HCT116 (cell line): ENCODE measurements around the gene RANGAP1. TPM values are rescaled to one million over a fixed set of nuclear protein-coding genes. Genes with fewer than 3 reads are reported as not detected.

Experiments used
- ATAC-seq: fragments of 200-7000 bp; cut with Tn5 transposase; 2 replicates; pipeline ENCODE4 v1.9.1; 2020; ENCODE audit warnings: mild to moderate bottlenecking, moderate library complexity
- BruUV-seq: library from RNA; stranded (reverse); fragments of 400-500 nt; replicated peaks from 2 replicates; lab custom pipeline; 2021; lab: Mats Ljungman, UMichigan
- CTCF ChIA-PET: fragments of 300-600 bp; sonication (Branson Sonifier 250); formaldehyde crosslinking; loops from one replicate; lab custom pipeline; 2021; ENCODE audit warnings: antibody characterized with exemption; lab: Charles Lee
- POLR2A ChIA-PET: fragments of 300-600, 350-600 bp; sonication (Branson Sonifier 250); formaldehyde crosslinking; loops from one replicate; lab custom pipeline; 2021; ENCODE audit warnings: antibody characterized with exemption; lab: Charles Lee
- RAD21 ChIA-PET, 2 experiments: fragments of 300-600 bp; sonication (Branson Sonifier 250); formaldehyde crosslinking; loops; one replicate each; lab custom pipeline; 2023; ENCODE audit warnings: low total read pairs in 2 of 2; ENCODE audit not compliant: uncharacterized antibody in 2 of 2, unreplicated experiment in 2 of 2, low non-redundant PET in 1 of 2; lab: Charles Lee
- DNase-seq: peaks from one replicate; pipeline ENCODE4 v3.0.0-alpha.2; 2010; ENCODE audit warnings: low read depth, low spot score
- H2AFZ ChIP-seq: fragments of 200-600 bp; shearing (Covaris generic), sonication (generic); 2 replicates; pipeline ENCODE4 v1.6.1; 2017; ENCODE audit warnings: low read depth, mixed run types, mixed read lengths, antibody characterized with exemption, low read length; ENCODE audit not compliant: poor library complexity, severe bottlenecking
- H3K27ac ChIP-seq: 2 replicates; pipeline ENCODE4 v1.5.1; 2012; ENCODE audit warnings: low read depth, low read length
- H3K27me3 ChIP-seq: fragments of 200-600 bp; sonication (generic); 2 replicates; pipeline ENCODE4 v1.6.1; 2016; ENCODE audit warnings: mixed run types, low read length, mixed read lengths; ENCODE audit not compliant: insufficient read depth
- H3K36me3 ChIP-seq, 2 experiments: fragments of 200-500 bp in 1 of 2; fragments of 200-600 bp in 1 of 2; sonication (Bioruptor generic) in 1 of 2; sonication (generic) in 1 of 2; 2 replicates each; pipeline versions ENCODE4 v1.5.1 to v1.6.1; 2014 to 2016; ENCODE audit warnings: low read length in 2 of 2, inconsistent platforms in 1 of 2, mixed read lengths in 1 of 2, mixed run types in 1 of 2; ENCODE audit not compliant: insufficient read depth in 2 of 2, control insufficient read depth in 1 of 2
- H3K4me1 ChIP-seq, 2 experiments: fragments of 200-600 bp in 1 of 2; sonication (generic) in 1 of 2; 2 replicates each; pipeline versions ENCODE4 v1.5.1 to v1.6.1; 2012 to 2017; ENCODE audit warnings: low read length in 2 of 2, inconsistent platforms in 1 of 2, mild to moderate bottlenecking in 1 of 2, mixed read lengths in 1 of 2, mixed run types in 1 of 2, moderate library complexity in 1 of 2; ENCODE audit not compliant: insufficient read depth in 2 of 2, control insufficient read depth in 1 of 2
- H3K4me2 ChIP-seq: fragments of 200-600 bp; sonication (generic); 2 replicates; pipeline ENCODE4 v1.6.1; 2017; ENCODE audit warnings: mixed run types, low read length, mixed read lengths
- H3K4me3 ChIP-seq, 2 experiments: fragments of 200-600 bp in 1 of 2; sonication (generic) in 1 of 2; replicated peaks in 1 of 2; 2 replicates each; pipeline ENCODE4 v1.5.1; 2011 to 2016; ENCODE audit warnings: low read length in 2 of 2, control low read depth in 1 of 2, low read depth in 1 of 2, mild to moderate bottlenecking in 1 of 2, mixed read lengths in 1 of 2, mixed run types in 1 of 2
- H3K79me2 ChIP-seq: fragments of 200-600 bp; sonication (generic); 2 replicates; pipeline ENCODE4 v1.6.1; 2017; ENCODE audit warnings: mild to moderate bottlenecking, mixed run types, low read length, moderate library complexity, mixed read lengths; ENCODE audit not compliant: insufficient read depth
- H3K9ac ChIP-seq: fragments of 200-600 bp; sonication (generic); 2 replicates; pipeline ENCODE4 v1.6.1; 2016; ENCODE audit warnings: low read length, mixed read lengths
- H3K9me2 ChIP-seq: fragments of 200-600 bp; sonication (generic), shearing (Covaris generic); 2 replicates; pipeline ENCODE4 v1.6.1; 2017; ENCODE audit warnings: mixed run types, mild to moderate bottlenecking, moderate library complexity; ENCODE audit not compliant: insufficient read depth
- H3K9me3 ChIP-seq, 2 experiments: fragments of 200-500 bp in 1 of 2; fragments of 200-600 bp in 1 of 2; sonication (Bioruptor generic) in 1 of 2; sonication (generic) in 1 of 2; 2 replicates each; pipeline ENCODE4 v1.6.1; 2014 to 2017; ENCODE audit warnings: low read length in 2 of 2, mixed read lengths in 2 of 2, inconsistent platforms in 1 of 2, low read depth in 1 of 2, mild to moderate bottlenecking in 1 of 2, mixed run types in 1 of 2, moderate library complexity in 1 of 2; ENCODE audit not compliant: control insufficient read depth in 1 of 2, insufficient read depth in 1 of 2
- H4K20me1 ChIP-seq: fragments of 200-600 bp; sonication (generic), shearing (Covaris generic); 2 replicates; pipeline ENCODE4 v1.6.1; 2017; ENCODE audit warnings: mixed run types, mild to moderate bottlenecking, moderate library complexity; ENCODE audit not compliant: insufficient read depth
- ELF1 ChIP-seq: IDR thresholded peaks from 2 replicates; pipeline ENCODE4 v1.6.1; 2012; ENCODE audit warnings: low read depth, borderline replicate concordance
- FOSL1 ChIP-seq: IDR thresholded peaks from 2 replicates; pipeline ENCODE4 v1.6.1; 2012; ENCODE audit warnings: low read depth
- POLR2A ChIP-seq: IDR thresholded peaks from 2 replicates; pipeline ENCODE4 v1.7.0; 2011; ENCODE audit warnings: borderline replicate concordance; ENCODE audit not compliant: insufficient read depth, insufficient read length; ENCODE audit errors: extremely low read depth
- POLR2AphosphoS5 ChIP-seq: IDR thresholded peaks from 2 replicates; pipeline ENCODE4 v1.6.1; 2011; ENCODE audit warnings: mild to moderate bottlenecking, low read depth, low read length, moderate library complexity
- SIN3A ChIP-seq: IDR thresholded peaks from 2 replicates; pipeline ENCODE4 v1.6.1; 2012; ENCODE audit warnings: low read depth
- SP1 ChIP-seq: IDR thresholded peaks from 2 replicates; pipeline ENCODE4 v1.6.1; 2012; ENCODE audit warnings: low read depth
- YY1 ChIP-seq: IDR thresholded peaks from 2 replicates; pipeline ENCODE4 v1.6.1; 2011; ENCODE audit warnings: low read length, low read depth, moderate library complexity, mild to moderate bottlenecking; ENCODE audit not compliant: insufficient replicate concordance; ENCODE audit errors: extremely low read depth
- ZFX ChIP-seq: fragments of 450-650 bp; IDR thresholded peaks from 2 replicates; pipeline ENCODE4 v1.6.1; 2017
- ZNF274 ChIP-seq: fragments of 200-500 bp; sonication (Bioruptor generic); IDR thresholded peaks from 2 replicates; pipeline ENCODE4 v1.6.1; 2014; ENCODE audit warnings: mild to moderate bottlenecking, low read depth, low read length, inconsistent platforms
- intact Hi-C: fragments of 100-400 bp; cut with micrococcal nuclease; formaldehyde crosslinking; loops from 2 replicates; pipeline ENCODE4 v1.10.0; 2022
- total RNA-seq: library from RNA; stranded (reverse); gene quantifications from one replicate; pipeline ENCODE4 v1.2.1, GENCODE V29; 2021; ENCODE audit not compliant: unreplicated experiment
- TF ChIP-seq, protein P1 (sequence below): IDR thresholded peaks from 2 replicates; pipeline ENCODE4 v1.6.1; 2012
- TF ChIP-seq, protein P2 (sequence below): IDR thresholded peaks from 2 replicates; pipeline ENCODE4 v1.6.1; 2012

Gene RANGAP1
- total RNA-seq, 1 experiment from 2014 or later: 121 TPM

DNA sequence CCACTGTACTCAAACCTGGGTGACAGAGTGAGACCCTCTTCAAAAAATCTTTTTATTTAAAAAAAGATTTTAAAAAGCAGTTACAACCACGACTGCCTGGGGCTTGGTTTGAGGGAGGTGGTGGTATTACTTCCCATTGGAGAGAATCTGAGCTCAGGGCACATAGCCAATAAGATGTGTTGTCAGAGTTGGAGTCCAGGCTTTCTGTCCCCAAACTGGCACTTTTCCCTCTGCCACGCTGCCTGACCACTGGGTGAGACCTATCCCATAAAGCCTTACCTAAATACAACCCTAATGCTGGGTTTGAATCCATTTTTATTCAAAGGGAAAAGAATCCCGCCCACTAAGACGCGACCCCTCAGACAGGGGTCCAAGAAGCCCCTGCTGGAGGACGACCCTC lies 56.8 kb downstream of the RANGAP1 start:
- H3K27me3 ChIP-seq: no peaks in the 10 kb centered on the region
- no peak for DNase-seq
- no peak overlapping the region for H3K27ac ChIP-seq
- TF ChIP-seq ELF1 (no peak), SP1 (no peak), FOSL1 (no peak), POLR2A (no peak), SIN3A (no peak), ZFX (no peak), POLR2AphosphoS5 (no peak), ZNF274 (no peak), YY1 (no peak)
- TF ChIP-seq, protein P1, sequence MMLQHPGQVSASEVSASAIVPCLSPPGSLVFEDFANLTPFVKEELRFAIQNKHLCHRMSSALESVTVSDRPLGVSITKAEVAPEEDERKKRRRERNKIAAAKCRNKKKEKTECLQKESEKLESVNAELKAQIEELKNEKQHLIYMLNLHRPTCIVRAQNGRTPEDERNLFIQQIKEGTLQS: no peak
- TF ChIP-seq, protein P2, sequence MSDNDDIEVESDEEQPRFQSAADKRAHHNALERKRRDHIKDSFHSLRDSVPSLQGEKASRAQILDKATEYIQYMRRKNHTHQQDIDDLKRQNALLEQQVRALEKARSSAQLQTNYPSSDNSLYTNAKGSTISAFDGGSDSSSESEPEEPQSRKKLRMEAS: no peak
- TF ChIP-seq, all 23 proteins: peak for 0
- ATAC-seq: no peak
- Histone ChIP-seq H3K36me3 (no peaks in the 10 kb centered on the region; a peak in 1 of 4 replicates), H4K20me1 (no peaks in the 10 kb centered on the region), H3K9me3 (no peaks in the 10 kb centered on the region), H2AFZ (no peak overlapping the region), H3K4me1 (no peaks in the 10 kb centered on the region), H3K4me3 (no peak overlapping the region), H3K4me2 (no peak overlapping the region), H3K9ac (no peak overlapping the region), H3K79me2 (no peaks in the 10 kb centered on the region), H3K9me2 (no peaks in the 10 kb centered on the region)
- ChIA-PET RAD21 (no interaction called here), CTCF (no interaction called here), POLR2A (no interaction called here)
- intact Hi-C loops: no loop called here
- BruUV-seq: no TSS peak
